DMS114 treated with DMSO at 0.1 percent for 48 hours (cell line): ENCODE data around the gene TBL1X.

Experiments
- DNase-seq: peaks from one replicate; lab custom pipeline; 2025; ENCODE audit not compliant: unreplicated experiment; lab: John Stamatoyannopoulos, UW

TBL1X gene

DNA sequence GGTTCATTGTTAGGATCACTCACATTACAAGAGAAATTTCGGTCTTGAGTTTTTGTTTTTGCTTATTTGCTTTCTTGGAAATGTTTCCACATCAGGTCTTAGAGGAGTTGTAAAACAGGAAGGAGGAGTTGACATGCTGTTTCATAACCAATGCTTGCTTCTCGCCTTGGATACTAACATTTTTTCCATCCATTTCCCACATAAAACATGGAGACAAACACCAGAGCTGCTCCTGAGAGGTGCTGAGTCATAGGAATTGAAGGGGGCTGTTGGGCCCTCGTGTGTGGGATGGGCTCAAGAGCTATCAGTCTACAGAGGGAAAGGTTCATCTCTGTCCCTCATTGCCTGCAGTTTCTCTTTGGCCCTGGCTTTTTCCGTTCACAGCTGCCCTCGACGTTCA lies 29.9 kb downstream of the TBL1X start:
- no peak for DNase-seq

DNA sequence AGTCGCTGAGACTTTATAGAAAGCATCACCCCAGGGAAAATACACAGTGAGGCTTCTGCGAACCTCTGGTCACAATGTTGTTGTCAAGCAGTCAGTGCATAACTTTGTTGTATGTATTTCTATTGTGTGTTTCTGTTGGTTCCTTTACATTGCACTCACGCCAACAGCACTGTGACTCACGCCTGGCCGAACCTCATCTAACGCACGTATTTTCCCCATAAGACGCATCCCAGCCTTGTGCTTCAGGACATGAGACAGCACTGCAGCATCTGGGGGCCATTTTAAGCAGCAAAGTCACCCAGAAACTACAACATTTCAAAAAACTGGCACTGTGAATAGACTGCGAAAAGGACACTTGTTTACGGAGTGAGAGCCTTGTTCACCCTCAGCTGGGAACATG lies 30.6 kb downstream of the TBL1X start:
- no peak for DNase-seq

GRCh38 chrX:9498236-9498635 lies 33.4 kb downstream of the TBL1X start:
- DNase-seq: no peak

DNA sequence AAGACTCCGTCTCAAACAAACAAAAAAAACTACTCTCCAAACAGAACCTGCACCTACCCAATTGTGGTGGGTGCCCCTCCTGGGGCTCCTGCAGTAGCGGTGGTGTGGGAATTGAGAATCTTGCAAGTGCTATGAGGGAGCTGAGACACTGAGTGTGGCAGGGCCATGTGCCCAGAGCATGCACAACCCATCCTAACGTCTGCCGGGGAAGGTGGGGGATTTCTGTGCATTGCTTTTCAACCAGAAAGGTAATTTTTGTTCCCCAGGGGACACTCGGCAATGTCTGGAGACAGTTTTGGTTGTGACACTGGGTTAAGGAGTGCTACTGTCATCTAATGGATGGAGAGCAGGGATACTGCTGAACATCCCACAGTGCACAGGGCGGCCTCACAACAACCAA lies 35.7 kb downstream of the TBL1X start:
- DNase-seq: no peak

- no peak for DNase-seq
Observed at GRCh38 chrX:9501362-9501761, 36.5 kb downstream of the TBL1X start.

DNA sequence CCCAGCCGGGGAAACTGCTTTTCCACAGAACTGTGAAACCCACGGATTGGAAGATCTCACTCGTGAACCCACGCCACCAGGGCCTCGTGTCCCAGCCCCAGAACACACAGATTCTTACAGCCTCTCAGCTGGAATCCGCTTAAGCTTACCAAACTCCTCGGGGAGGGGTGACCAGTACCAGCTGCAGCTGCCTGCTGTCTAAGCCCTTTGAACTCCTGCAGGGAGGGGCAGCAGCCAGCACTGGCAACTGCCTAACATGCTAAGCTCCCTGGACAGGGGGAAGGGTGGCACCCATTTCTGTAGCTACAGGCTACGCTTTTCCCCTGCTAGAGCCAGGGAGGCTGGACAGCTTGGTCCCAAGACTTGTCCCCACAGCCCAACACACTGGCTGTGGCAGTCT lies 38.4 kb downstream of the TBL1X start:
- DNase-seq: no peak

- no peak for DNase-seq
Observed at GRCh38 chrX:9510366-9510765, 45.5 kb downstream of the TBL1X start.

GRCh38 chrX:9510980-9511379 lies 46.1 kb downstream of the TBL1X start:
- no peak for DNase-seq

DNA sequence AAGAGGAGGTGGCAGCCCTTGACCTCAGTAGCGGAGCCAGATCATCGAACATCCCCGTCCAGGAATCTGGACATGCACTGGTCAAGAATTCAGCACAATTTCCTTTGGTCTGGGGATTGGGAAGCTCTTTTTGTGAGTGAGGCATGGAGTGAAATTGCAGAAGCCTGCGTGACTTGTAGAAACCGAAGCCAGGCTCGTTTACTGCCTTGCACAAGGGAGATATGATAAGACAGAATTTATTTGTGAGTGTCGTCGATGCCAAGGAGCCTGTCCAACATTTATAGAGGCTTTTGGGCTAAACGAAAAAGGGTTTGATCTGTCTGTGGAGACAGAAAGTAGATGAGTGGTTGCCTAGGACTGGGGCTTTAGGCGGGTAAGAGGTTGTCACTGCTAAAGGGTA lies 50.6 kb downstream of the TBL1X start:
- DNase-seq: no peak

DNA sequence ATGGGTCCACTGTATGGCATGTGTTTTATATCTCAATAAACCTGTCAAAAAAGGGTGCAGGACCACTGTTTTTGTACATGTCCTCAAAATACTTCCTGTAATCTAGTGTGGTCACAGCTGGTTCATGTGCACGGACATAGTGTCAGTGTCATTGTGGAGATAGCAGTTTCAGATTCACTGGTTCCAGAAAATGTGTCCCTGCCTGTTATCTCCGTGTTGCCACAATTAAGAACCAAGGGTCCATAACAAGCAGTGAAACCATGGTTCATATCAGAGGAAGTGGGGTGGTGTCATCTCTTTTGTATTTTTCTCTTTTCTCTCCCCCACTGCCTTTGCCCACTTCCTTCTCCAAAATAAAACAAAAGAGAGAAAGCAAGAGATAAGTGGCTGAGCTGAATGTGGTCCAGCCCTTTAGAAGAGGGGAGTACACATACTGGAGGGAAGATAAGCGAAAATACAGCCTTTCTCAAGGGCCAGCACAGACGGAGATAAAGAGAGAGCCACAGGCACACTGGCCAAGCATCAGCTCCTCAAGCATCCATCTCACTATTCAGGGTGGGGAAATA lies 51.2 kb downstream of the TBL1X start:
- no peak for DNase-seq

- DNase-seq: no peak
Observed at GRCh38 chrX:9516635-9517034, 51.8 kb downstream of the TBL1X start.

- no peak for DNase-seq
Observed at GRCh38 chrX:9518051-9518450, 53.2 kb downstream of the TBL1X start.

GRCh38 chrX:9518889-9519288 lies 54.0 kb downstream of the TBL1X start:
- DNase-seq: no peak

GRCh38 chrX:9519546-9520216 lies 54.8 kb downstream of the TBL1X start:
- DNase-seq: no peak

DNA sequence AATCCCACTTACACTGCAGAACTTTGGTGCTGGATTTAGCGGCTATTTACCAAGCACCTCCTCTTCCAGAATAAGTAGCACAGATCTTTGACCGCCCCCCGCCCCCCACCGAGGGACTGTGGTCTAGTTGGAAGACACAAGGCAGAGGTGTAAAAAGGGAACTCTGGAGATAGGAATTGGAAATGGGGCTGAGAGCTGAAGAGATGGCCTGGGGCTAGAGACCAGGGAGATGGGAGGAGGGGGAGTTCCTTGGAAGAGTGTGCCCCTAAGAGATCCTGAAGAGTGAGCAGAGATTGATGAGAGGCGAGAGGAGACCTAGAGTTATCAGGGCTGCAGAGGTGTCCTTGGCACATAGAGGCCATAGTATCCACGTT lies 55.3 kb downstream of the TBL1X start:
- no peak for DNase-seq

DNA sequence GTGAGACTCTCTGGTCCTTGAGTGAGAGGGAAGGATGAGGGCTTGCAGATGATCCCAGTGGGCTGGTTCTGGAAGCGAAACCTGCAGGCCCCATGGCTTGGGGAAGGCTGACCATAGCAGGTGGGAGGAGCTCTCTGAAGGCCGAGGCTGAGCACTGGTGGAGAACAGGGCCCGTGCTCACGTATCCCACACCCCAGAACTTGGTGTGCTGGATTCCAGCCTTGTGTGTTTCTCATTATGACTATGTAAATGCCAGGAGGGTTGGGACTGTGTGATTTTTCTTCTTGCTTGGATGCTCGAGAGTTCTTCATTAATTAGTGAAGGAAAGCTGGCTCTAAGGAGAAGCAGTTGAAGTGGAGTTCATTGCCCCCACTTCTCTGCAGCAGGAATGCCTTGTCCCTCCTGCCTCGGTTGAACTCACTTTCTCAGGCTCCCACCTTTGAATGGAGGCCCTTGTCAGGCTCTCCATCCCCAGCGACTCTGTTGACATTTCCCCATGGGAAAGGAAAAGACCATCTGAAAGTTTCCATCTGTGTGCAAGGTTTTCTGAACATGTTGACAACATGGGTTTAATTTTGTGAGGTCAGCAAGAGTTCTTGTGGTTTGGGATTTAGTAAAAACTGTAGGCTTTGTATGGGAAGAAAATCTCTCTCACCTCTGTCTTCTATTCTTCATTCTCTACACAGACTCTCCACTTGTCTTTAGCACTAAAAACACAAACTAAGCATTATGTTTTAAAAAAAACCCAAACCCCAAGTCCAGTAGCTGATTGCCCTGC lies 57.7 kb downstream of the TBL1X start:
- no peak for DNase-seq

GRCh38 chrX:9525511-9526248 lies 60.8 kb downstream of the TBL1X start:
- DNase-seq: no peak

- DNase-seq: no peak
Observed at GRCh38 chrX:9526965-9527364, 62.1 kb downstream of the TBL1X start.

- no peak for DNase-seq
Observed at GRCh38 chrX:9528498-9528897, 63.6 kb downstream of the TBL1X start.

GRCh38 chrX:9529223-9529622 lies 64.4 kb downstream of the TBL1X start:
- DNase-seq: no peak

DNA sequence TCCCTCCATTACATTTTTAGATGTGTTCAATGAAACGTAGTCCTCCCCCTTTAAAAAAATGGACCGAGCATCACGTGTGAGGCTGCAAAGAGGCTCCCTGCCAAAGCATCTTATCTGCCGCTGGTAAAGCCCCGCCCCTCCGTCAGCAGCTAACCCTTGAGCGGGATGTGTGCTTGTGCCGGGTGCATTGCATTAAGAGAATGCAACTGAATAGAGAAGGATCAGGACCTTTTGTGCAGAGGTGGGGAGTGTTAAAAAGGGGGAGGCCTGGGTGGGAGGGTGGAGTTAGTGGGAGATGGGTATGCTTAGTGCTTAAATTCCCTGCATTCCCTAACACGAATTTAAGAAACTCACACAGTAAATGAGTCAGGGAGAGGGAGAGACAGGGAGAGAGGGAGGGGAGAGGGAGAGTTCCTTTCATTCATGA lies 66.0 kb downstream of the TBL1X start:
- peak; percentile 9 for DNase-seq

GRCh38 chrX:9532349-9532748 lies 67.5 kb downstream of the TBL1X start:
- no peak for DNase-seq
